Ascending aorta (tissue), 2 donors: ENCODE data around the gene NTMT1. TPM values are rescaled to one million over a fixed set of nuclear protein-coding genes. Genes with fewer than 3 reads are reported as not detected.
A peak's percentile ranks its signal among the peaks of the same experiment; 100 is the strongest.

Source experiments
- DNase-seq, 2 donors: peaks; one replicate each; pipeline ENCODE4 v3.0.0-alpha.2; 2019; ENCODE audit warnings: low spot score in 2 of 2
- H3K27ac ChIP-seq, 2 donors: fragments of 200-600 bp; sonication (generic); one replicate each; pipeline ENCODE4 v1.5.1; 2016 to 2017; ENCODE audit warnings: mild to moderate bottlenecking in 1 of 2
- H3K27me3 ChIP-seq: fragments of 200-600 bp; sonication (generic); one replicate; pipeline ENCODE4 v1.5.1; 2017
- H3K36me3 ChIP-seq, 2 donors: fragments of 200-600 bp; sonication (generic); one replicate each; pipeline ENCODE4 v1.5.1; 2016
- H3K4me1 ChIP-seq, 2 donors: fragments of 200-600 bp; sonication (generic); one replicate each; pipeline ENCODE4 v1.5.1; 2016 to 2017; ENCODE audit warnings: mild to moderate bottlenecking in 1 of 2
- H3K4me3 ChIP-seq, 2 donors: fragments of 200-600 bp; sonication (generic); one replicate each; pipeline ENCODE4 v1.5.1; 2016 to 2017; ENCODE audit warnings: mild to moderate bottlenecking in 1 of 2
- H3K9me3 ChIP-seq, 2 donors: fragments of 200-600 bp; sonication (generic); one replicate each; pipeline ENCODE4 v1.5.1; 2016
- intact Hi-C: fragments of 100-400 bp; cut with DNase I; formaldehyde crosslinking; loops from one replicate; pipeline ENCODE4 v1.15.1; 2023
- total RNA-seq: library from RNA; depleted of rRNA; stranded (reverse); fragments of >200 nt; gene quantifications from one replicate; pipeline ENCODE4 v1.1.0, GENCODE V29; 2016
- TF ChIP-seq, protein P1 (sequence below), 3 experiments: fragments of 200-600 bp in 2 of 3; fragments of 450-650 bp in 1 of 3; sonication (generic) in 2 of 3; IDR thresholded peaks; one replicate each; pipeline ENCODE4 v1.5.1; 2016 to 2019; ENCODE audit warnings: antibody characterized with exemption in 3 of 3, mild to moderate bottlenecking in 1 of 3, moderate library complexity in 1 of 3

The NTMT1 gene
- total RNA-seq, 1 donor from 2014 or later, result 6.9 TPM

DNA sequence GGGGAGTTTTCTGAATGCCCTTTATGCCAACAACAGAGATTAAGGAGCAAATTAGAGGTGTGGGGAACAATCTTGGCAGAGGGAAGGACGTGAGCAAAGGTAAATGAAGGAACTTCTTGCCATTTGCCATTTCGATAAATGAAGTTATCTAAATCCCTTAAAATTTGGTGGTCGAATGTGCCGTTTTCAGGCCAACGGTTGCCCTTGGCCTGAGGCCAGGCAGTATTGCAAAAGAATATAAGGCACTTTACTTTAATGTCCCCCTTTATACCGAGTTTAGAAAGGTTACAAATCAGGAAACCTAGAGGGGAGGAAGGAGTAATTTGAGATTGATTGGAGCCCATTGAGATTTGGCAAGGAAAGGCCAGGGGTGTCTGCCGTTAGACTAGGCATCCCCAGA is 31.3 kb upstream of the NTMT1 start:
- no peaks in the 10 kb centered on the region for H3K9me3 ChIP-seq
- peaks cover 4 to 17% of the 10 kb centered on the region in 2 donors for H3K4me1 ChIP-seq
- no peaks in the 10 kb centered on the region for H3K36me3 ChIP-seq
- no peak overlapping the region for H3K27ac ChIP-seq
- no peaks in the 10 kb centered on the region for H3K27me3 ChIP-seq
- intact Hi-C loops, result no loop called here
- no peak overlapping the region for H3K4me3 ChIP-seq
- TF ChIP-seq, protein P1, sequence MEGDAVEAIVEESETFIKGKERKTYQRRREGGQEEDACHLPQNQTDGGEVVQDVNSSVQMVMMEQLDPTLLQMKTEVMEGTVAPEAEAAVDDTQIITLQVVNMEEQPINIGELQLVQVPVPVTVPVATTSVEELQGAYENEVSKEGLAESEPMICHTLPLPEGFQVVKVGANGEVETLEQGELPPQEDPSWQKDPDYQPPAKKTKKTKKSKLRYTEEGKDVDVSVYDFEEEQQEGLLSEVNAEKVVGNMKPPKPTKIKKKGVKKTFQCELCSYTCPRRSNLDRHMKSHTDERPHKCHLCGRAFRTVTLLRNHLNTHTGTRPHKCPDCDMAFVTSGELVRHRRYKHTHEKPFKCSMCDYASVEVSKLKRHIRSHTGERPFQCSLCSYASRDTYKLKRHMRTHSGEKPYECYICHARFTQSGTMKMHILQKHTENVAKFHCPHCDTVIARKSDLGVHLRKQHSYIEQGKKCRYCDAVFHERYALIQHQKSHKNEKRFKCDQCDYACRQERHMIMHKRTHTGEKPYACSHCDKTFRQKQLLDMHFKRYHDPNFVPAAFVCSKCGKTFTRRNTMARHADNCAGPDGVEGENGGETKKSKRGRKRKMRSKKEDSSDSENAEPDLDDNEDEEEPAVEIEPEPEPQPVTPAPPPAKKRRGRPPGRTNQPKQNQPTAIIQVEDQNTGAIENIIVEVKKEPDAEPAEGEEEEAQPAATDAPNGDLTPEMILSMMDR (IDR thresholded peaks at IDR 0.05), result no peak
- no peak for DNase-seq

DNA sequence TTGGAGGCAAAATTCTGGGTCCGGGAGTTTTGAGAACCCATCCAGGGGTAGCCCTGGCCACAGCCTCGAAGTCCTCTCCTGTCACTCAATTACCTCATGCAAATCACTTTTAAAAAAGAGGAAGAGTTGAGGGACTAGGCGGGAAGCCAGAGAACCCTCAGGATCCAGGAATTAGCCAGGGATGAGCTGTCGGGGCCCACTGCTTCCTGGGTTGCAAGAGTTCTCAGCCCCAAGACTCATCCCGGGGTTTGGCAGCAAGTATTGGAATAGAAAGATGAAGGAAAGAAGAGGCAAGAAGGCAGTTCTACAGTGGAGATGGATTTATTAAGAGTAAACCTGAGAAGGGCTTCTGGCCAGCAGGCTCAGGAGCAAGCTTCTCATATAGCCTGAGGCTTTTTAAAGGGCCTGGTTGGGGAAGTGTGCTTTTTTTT is 30.6 kb upstream of the NTMT1 start:
- Histone ChIP-seq H3K27me3 (no peaks in the 10 kb centered on the region), H3K36me3 (no peaks in the 10 kb centered on the region), H3K4me1 (peaks cover 3 to 17% of the 10 kb centered on the region in 2 donors), H3K4me3 (no peak overlapping the region), H3K9me3 (no peaks in the 10 kb centered on the region), H3K27ac (peak overlapping the region; percentile 42 to 87)
- intact Hi-C loops, result no loop called here
- TF ChIP-seq, protein P1 (IDR thresholded peaks at IDR 0.05), result no peak
- no peak for DNase-seq

DNA sequence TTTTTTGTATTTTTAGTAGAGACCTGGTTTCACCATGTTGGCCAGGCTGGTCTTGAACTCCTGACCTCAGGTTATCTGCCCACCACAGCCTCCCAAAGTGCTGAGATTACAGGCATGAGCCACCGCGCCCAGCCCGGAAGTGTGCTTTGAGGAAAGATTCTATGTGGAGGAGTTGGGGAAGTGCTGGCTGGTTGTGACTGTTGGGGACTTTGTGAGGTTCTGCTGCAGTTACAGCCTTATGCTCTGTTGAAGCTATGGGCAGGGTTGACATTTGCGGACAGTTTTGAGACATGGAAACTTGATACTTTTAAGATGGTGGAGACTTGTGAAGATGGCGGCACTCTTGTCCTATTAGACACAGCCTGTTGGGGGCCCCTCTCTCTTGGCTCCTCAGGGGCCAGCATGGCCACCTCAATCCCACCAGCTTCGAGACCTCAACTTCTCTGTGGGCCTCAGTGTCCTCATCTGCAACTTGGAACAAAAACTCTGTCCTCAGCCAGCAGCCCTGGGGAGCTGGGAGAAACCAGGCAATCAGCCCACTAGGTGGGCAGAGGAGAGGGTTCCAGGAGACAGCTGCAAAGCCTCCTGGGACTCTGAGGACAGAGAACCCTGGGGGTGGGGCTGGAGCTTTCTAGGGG is 29.9 kb upstream of the NTMT1 start:
- no peaks in the 10 kb centered on the region for H3K9me3 ChIP-seq
- no peaks in the 10 kb centered on the region for H3K36me3 ChIP-seq
- no peak for DNase-seq
- no peaks in the 10 kb centered on the region for H3K27me3 ChIP-seq
- peaks cover 3 to 17% of the 10 kb centered on the region in 2 donors for H3K4me1 ChIP-seq
- TF ChIP-seq, protein P1 (IDR thresholded peaks at IDR 0.05), result no peak
- H3K4me3 ChIP-seq, result no peak overlapping the region
- peak overlapping the region; percentile 87 to 88 for H3K27ac ChIP-seq
- intact Hi-C loops, result loop anchor here (2.0 kb wide), 1 partner anchor 27 kb away; no protein-coding TSS in a partner anchor

DNA sequence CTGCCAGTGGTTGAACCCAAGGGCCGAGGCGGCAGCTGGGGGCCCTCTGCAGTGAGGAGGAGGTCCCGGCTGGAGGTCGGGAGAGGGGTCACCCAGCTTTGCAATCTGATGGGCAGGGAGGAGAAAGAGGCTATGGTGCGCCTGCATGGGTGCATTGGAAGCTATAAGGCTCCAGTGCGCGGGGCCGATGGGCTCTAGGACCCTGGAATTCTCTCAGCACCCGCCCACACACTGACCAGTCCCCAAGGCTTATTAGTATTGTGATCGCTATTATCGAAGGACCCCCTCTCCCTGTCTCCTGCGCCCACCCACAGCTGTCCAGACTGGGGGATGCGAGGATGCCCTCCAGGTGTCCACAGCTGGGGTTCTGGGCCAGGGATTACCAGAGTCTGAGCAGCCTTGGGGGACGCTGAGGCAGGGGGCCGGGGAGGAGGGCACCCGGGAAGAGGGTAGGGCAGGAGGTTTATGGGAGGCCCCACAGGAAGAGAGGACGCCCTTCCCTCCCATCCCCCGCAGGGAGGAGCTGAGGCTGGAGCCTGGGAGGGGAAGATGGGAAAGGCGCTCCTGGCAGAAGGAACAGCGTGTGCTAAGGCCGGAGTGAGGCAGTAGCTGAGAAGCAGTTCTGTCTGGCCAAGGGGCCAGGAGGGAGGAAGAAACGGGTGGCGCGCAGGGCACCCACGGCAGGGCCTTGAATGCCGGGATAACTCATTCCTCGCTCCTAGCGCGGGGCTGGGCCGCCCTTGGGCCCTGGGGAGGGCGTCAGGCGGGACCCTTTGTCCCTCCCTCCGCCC is 29.2 kb upstream of the NTMT1 start:
- H3K27ac ChIP-seq, result peak overlapping the region; percentile 87 to 88
- DNase-seq, result peak in 1 of 2 donors; percentile 79
- intact Hi-C loops, result loop anchor here (2.0 kb wide), 1 partner anchor 28 kb away; no protein-coding TSS in a partner anchor

DNA sequence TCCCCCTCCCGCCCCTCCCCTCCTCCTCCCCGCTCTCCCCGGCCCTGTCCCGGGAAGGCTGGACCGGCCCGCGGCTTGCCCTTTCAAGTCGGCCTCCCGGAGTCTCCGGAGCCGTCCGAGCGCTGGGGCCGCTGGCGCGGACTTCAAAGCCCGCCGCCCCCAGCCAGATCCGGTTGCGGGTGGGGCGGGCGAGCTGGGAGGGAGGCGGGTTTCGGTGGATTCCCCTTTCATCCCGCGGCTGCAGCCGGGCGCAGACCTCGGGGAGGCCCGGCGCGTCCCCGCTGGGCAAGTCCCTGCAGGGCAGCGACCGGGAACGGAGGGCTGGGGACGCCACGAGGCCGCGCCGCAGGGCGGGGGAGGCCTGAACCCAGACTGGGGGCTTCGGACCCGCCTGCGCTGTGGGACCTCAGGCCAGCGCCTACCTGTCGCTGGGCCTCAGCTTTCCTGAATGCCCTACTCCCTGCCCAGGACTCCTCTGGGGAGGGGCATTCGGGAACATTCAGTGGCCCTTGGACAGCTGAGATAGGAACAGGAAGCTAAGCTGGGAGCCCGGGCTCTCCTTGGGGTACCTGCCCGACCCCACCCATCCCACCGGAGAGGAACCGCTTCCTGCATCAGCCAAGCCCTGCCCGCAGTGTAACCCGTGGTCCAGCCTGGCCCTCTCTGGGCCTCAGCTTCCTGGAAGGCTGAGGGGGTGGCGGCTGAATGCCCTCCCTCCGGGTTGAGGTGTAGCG is 28.4 kb upstream of the NTMT1 start:
- intact Hi-C loops, result loop anchor here (2.0 kb wide), 1 partner anchor 29 kb away; no protein-coding TSS in a partner anchor

More for the DNA sequence above, 29.2 kb upstream of the NTMT1 start:
- no peaks in the 10 kb centered on the region for H3K27me3 ChIP-seq
- peak overlapping the region; percentile 48 to 67 for H3K4me3 ChIP-seq
- no peaks in the 10 kb centered on the region for H3K36me3 ChIP-seq
- H3K4me1 ChIP-seq, result peaks cover 3 to 17% of the 10 kb centered on the region in 2 donors
- H3K9me3 ChIP-seq, result no peaks in the 10 kb centered on the region
- TF ChIP-seq, protein P1 (IDR thresholded peaks at IDR 0.05), result no peak

More for the DNA sequence above, 28.4 kb upstream of the NTMT1 start:
- peak overlapping the region; percentile 87 to 88 for H3K27ac ChIP-seq
- peaks cover 3 to 17% of the 10 kb centered on the region in 2 donors for H3K4me1 ChIP-seq
- H3K4me3 ChIP-seq, result peak overlapping the region; percentile 48 to 67
- DNase-seq, result peak in 1 of 2 donors; percentile 82
- no peaks in the 10 kb centered on the region for H3K27me3 ChIP-seq
- no peaks in the 10 kb centered on the region for H3K36me3 ChIP-seq
- TF ChIP-seq, protein P1 (IDR thresholded peaks at IDR 0.05), result no peak
- no peaks in the 10 kb centered on the region for H3K9me3 ChIP-seq
